NB4 (cell line): Measurements from ENCODE around the gene ZFHX2.
"Not testable (repeated sequence)": the region's sequence is repeated elsewhere in the genome, so short reads cannot be mapped to it uniquely, and the experiment has no call there.

Source experiments
- MYC ChIP-seq: IDR thresholded peaks from 2 replicates; pipeline ENCODE4 v1.6.1; 2011; ENCODE audit warnings: low read depth, low read length
- POLR2A ChIP-seq: IDR thresholded peaks from 2 replicates; pipeline ENCODE4 v1.6.1; 2011; ENCODE audit warnings: mild to moderate bottlenecking; ENCODE audit not compliant: insufficient read length; ENCODE audit errors: extremely low read depth
- TF ChIP-seq, protein P1 (sequence below): IDR thresholded peaks from one replicate; pipeline ENCODE4 v1.5.1; 2012; ENCODE audit warnings: low read depth, low read length
- TF ChIP-seq, protein P2 (sequence below): IDR thresholded peaks from 2 replicates; pipeline ENCODE4 v1.6.1; 2011; ENCODE audit warnings: low read depth, low read length

DNA sequence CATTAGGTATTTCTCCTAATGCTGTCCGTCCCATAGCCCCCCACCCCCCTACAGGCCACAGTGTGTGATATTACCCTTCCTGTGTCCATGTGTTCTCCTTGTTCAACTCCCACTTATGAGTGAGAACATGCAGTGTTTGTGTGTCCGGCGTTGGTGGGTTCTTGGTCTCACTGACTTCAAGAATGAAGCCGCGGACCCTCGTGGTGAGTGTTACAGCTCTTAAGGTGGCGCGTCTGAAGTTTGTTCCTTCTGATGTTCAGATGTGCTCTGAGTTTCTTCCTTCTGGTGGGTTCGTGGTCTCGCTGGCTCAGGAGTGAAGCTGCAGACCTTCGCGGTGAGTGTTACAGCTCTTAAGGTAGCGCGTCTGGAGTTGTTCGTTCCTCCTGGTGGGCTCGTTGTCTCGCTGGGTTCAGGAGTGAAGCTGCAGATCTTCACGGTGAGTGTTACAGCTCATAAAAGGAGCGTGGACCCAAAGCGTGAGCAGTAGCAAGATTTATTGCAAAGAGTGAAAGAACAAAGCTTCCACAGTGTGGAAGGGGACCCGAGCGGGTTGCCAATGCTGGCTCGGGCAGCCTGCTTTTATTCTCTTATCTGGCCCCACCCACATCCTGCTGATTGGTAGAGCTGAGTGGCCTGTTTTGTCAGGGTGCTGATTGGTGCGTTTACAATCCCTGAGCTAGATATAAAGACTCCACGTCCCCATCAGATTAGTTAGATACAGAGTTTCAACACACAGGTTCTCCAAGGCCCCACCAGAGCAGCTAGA is 32.4 kb upstream of the ZFHX2 start:
- TF ChIP-seq, protein P1, sequence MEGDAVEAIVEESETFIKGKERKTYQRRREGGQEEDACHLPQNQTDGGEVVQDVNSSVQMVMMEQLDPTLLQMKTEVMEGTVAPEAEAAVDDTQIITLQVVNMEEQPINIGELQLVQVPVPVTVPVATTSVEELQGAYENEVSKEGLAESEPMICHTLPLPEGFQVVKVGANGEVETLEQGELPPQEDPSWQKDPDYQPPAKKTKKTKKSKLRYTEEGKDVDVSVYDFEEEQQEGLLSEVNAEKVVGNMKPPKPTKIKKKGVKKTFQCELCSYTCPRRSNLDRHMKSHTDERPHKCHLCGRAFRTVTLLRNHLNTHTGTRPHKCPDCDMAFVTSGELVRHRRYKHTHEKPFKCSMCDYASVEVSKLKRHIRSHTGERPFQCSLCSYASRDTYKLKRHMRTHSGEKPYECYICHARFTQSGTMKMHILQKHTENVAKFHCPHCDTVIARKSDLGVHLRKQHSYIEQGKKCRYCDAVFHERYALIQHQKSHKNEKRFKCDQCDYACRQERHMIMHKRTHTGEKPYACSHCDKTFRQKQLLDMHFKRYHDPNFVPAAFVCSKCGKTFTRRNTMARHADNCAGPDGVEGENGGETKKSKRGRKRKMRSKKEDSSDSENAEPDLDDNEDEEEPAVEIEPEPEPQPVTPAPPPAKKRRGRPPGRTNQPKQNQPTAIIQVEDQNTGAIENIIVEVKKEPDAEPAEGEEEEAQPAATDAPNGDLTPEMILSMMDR, result not testable (repeated sequence)
- not testable (repeated sequence) for TF ChIP-seq POLR2A, MYC
- TF ChIP-seq, protein P2, sequence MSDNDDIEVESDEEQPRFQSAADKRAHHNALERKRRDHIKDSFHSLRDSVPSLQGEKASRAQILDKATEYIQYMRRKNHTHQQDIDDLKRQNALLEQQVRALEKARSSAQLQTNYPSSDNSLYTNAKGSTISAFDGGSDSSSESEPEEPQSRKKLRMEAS, result not testable (repeated sequence)
